GM19351 (cell line): ENCODE measurements around the gene PPP4C.
"Not testable (repeated sequence)": the region's sequence is repeated elsewhere in the genome, so short reads cannot be mapped to it uniquely, and the experiment has no call there.

Experiments used
- ATAC-seq: cut with Tn5 transposase; IDR thresholded peaks from one replicate; pipeline ENCODE4 v1.9.1; 2021; ENCODE audit warnings: mild to moderate bottlenecking, moderate library complexity; ENCODE audit not compliant: unreplicated experiment

Gene PPP4C

DNA sequence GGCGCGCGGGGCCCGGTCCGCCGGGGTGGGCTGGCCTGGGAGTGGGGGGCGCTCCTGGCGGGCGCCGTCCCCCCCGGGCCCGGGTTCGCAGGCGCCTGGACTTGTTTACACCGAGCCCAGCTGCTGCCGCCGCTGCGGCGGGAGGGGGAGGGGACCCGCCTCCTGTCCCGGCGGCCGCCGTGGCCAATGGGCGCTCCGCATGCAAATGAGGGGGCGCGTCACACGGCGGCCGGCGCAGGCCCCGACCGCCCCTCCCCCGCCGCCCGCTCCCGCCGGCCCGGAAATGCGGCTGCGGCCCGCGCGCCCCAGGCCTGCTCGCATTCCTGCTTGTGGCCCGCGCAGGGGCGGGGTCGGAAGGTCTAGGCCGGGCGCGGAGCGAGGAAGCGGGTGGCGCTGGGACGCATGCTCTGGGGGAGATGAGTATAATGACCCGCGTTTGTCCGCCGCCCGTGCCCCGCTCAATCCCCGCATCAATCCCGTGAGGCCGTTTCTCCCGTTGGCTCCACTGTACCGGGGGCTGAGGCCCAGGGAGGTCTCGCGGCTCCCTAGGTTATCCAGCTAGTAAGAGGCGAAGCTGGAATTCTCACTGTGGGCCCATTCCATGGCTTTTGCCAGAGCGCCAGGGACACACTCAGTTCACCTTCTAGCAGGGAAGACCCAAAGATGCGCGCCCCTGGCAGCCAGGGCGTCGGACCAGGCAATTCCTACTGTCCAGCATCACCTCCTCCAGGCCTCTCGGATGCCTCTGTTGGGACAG, 20.5 kb downstream of the PPP4C start, which contains the start of gene YPEL3:
Gene YPEL3, minus strand, starts transcription at position 109 of the 757 bp plus-strand sequence. CDS start 731 bp downstream, outside the sequence.
- no peak for ATAC-seq

DNA sequence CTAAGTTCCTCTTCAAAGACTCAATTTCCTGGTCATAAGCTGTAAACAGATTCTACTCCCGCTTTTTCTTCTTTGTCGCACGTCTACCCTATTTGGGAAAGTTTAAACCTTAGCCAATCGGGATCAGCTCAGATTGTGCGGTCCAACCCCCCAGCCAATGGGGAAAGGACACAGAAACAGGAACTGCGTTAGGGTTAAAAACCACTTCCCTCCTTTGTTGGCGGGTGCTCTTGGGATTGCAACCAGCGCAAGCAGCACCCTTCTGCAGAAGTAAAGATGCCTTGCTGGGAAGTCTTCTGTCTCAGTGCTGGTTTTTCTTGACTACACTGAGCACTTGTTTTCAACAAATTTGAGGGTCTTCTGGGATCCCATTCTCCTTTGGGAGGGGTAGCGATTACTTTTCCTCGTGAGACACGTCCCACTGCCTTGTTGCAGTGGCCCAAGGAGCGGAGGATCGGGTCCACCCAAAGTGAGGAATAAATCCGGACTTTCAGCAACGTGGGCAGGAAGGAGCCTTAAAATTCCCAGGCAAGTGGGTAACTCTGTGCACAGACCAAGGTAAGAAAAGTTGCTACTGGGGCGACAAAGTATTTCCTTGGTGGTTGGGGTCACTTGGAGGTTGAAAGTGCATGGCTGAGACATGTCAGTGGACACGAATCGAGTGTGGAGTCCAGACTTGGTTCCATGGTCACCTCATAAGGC, 21.2 kb downstream of the PPP4C start:
- ATAC-seq: no peak

DNA sequence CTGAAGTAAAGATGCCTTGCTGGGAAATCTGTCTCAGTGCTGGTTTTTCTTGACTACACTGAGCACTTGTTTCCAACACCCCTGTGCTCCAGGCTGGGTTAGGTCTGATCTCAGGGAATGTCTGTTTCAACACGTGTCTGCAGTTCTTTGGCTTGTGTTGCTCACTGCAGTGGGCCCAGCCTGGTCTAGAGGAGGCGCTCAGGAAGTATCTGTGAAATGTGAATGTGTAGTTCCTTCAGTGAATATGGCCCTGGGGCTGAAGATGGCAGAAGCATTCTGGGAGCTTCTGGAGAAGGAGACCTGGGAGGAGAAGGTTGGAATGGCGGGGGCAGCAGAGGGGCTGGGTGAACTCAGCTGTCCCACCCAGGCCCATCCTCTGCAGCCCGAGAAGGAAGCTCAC, 28.3 kb downstream of the PPP4C start:
- no peak for ATAC-seq

DNA sequence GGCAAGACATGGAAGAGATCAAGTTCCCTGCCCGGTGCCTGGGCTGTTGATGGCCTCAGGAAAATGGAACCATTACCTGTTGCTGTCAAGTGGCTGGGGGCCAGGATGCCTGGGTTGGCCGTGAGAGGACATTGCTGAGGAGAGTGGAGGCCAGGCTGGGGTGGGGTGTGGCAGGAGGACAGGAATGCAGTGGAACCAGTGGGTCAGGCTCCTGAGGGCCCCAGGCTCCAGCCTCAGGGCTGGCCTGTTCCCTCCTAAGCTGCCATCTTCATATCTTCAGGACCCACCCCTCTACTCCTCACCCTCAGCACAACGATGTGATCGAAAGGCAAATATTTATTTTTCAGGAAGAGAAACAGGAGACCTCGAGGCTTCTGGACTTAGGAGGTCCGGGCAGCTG, 28.7 kb downstream of the PPP4C start:
- no peak for ATAC-seq

DNA sequence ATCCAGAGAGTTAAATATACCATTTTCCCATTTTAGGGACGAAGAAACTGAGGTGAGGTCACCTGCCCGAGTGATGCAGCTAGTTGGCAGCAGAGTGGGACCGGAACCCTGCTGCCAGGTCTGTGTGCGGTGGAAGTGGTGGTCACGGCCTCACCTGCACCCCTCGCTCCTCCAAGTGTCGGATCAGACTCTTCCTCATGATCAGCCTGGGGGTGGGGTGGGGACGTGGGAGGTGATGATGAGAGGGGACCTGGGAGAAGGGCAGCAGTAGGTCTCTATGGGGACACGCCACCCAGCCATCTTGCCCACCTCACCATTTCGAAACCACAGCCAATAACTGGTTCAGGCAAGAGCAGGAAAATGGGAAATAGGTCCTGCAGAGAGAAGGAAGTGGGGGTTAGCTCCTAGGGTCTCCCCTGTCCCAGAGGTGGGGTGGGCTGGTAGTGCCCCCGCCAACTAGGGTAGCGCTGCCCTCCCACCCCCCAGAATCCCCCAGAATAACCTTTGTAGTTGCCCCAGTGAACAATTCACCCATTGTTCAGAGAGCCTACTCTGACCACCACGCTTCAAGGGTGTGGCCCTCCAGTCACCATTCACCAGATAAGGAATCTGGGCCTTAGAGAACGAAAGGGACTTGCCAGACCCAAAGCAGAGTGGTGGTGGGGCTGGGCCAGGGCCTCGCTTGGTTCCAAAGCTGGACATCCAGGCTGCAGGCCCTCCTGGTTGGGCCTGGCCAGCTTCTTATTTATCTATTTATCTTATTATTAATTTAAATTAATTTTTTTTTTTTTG, 32.5 kb downstream of the PPP4C start:
- no peak for ATAC-seq

DNA sequence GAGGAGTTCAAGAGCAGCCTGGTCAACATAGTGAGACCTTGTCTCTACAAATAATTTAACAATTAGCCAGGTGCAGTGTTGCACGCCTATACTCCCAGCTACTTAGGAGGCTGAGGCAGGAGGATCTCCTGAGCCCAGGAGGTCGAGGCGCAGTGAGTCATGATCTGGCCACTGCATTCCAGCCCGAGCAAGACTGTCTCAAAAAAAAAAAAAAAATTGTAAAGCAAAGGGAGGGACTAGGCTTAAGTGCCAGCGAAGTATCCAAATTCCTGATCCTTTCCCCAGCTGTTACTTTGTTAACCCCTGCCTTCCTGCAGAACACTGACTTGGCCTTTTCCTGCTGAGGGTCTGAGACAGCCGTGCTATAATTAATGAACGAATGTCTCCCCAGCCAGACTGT, 34.9 kb downstream of the PPP4C start:
- ATAC-seq: no peak

DNA sequence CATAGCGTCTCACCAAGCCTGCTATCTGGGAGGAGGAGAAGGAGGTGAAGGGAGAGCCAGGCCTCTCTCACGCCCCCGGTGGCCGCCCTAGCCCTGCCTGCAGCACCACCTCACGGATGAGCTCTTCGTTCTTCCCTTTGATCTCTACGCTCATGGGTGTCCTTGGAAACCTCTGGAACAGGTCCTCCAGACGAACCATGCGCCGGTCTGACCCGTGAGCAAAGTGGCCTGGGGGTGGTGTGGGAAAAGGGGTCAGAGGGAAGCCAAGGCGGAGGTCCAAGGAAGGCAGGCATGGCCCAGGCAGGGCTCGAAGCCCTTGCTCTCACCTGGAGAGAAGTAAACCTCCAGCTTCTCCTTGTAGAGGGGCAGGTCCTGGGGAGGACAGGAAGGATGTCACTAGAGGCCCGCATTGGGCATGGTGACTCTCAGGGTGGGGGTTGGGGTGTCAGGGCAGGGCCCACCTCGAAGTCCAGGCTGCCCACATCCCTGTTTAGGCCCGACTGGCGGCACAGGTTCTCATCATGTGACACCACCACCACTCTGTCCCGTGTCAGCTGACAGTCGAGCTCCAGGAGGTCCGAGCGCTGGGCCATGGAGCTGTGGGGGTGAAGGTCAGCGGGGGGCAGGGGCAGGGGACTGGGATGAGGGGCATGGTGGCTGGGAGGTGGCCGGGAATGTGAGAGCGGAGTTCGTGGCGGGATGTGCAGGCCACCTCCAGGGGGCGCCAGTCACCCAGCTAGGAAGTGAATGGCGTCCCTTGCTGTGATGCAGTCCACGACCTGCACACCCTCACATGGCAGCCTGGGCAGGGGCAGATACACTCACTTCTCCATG, 36.6 kb downstream of the PPP4C start:
- ATAC-seq: no peak

DNA sequence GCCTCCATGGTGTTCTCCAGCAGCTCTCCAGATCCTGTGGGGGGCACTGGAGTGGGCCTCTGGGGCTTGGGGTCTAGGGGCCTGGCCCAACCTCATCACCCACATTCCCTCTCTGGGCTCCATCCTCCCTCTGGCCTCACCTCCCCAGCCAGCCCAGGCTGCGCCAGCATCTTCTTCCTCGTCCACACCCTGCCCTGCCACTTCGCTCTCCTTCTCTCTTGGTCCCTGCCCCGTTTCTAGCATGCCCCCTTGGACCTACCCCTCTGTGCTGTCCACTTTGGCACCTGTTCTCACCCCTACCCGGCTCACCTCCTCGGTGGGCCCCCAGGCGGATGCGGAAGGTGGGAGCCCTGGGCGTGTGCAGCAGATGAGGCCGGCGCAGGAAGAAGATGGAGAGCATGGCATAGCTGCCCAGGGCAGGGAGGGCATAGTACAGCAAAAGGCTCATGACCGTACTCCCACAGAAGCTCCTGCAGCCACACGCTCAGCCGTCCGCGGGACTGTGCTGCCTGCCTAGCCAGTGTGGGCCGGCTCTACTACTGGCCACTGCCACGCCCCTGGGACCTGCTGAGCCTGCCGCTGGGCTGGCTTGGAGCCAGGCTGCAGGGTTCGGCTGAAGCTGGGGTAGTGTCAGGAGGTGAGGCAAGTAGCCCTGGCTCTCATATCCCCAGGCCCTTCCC, 37.4 kb downstream of the PPP4C start, which contains the start of gene GDPD3:
Gene GDPD3, minus strand, starts transcription at position 507 of the 680 bp plus-strand sequence. Its CDS starts 59 bp downstream, at position 448.
- ATAC-seq: no peak

DNA sequence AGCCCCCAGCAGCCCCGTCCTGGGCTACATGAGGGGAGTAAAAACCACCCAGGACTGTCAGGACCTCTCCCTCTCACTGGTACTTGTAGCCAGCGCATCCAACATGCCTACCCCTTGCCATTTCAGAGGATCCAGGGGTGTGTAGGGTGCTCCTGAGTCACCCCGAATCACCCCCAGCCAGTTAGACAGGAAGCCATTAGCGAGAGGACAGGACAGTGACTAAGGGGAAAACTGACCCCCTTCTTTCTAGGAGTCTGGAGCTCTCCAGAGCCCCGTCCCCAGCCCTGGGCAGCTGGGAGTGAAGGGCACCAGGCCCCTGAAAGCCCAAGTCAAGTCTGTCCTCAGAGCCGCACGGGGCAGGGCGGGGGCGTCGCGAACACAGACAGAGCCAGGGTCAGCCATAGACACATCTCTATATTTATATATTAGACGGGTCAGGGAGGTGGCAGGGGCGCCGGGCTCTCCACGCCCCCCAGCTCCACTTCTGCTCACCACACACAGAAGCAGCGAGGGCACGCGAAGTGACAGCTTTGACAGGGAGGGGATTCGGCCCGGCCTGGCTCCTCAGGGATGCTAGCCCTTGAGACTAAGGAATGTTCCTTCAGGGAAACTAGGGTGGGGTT, 38.0 kb downstream of the PPP4C start:
- no peak for ATAC-seq

DNA sequence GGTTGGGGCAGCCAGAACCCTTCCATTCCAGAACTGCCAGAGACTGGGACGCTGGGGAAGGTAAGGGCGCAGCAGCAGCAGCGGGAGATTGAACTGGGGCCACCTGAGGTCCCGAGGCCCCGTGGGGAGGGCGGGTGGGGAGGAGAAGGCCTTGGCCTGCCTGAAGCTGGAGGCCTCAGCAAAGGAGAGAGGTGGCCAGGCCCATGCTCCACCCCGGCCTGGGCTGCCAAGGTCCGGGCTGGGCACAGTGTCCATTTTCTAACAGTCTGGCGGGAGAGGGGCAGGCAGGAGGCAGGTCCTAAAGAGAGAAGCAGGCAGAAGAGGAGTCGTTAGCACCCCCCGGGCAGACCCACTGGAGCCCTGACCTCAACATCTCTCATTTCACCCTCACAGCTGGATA, 38.6 kb downstream of the PPP4C start:
- no peak for ATAC-seq

DNA sequence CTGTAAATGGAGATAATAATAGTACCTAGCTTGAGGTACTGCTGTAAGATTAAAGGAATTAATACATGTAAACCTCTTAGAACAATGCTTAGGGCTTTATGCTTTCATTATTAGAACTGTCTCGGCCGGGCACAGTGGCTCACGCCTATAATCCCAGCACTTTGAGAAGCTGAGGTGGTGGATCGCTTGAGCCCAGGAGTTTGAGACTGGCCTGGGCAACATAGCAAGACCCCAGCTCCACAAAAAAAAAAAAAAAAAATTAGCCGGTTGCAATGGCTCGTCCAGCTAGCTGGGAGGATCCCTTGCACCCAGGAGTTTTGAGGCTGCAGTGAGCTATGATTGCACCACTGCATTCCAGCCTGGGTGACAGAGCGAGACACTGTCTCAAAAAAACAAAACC, 39.0 kb downstream of the PPP4C start:
- not testable (repeated sequence) for ATAC-seq

DNA sequence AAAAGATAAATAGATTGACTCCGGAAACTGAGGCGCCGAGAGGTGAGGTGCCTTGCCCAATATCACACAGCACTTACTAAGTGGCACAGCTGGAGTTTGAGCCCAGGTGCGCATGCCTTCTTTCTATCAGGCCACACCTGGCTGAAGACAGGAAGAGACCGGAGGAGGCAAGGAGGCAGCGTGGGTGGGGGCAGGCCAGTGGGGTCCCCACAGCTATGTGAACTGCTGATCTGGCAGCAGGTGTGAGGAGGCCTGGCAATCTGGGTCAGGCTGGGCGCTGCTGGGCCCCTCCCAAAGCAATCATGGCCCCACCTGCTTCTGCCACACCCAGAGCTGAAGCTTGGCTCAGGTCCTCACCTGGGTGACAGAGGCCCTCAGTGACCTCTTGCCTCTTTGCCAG, 39.4 kb downstream of the PPP4C start:
- ATAC-seq: no peak

DNA sequence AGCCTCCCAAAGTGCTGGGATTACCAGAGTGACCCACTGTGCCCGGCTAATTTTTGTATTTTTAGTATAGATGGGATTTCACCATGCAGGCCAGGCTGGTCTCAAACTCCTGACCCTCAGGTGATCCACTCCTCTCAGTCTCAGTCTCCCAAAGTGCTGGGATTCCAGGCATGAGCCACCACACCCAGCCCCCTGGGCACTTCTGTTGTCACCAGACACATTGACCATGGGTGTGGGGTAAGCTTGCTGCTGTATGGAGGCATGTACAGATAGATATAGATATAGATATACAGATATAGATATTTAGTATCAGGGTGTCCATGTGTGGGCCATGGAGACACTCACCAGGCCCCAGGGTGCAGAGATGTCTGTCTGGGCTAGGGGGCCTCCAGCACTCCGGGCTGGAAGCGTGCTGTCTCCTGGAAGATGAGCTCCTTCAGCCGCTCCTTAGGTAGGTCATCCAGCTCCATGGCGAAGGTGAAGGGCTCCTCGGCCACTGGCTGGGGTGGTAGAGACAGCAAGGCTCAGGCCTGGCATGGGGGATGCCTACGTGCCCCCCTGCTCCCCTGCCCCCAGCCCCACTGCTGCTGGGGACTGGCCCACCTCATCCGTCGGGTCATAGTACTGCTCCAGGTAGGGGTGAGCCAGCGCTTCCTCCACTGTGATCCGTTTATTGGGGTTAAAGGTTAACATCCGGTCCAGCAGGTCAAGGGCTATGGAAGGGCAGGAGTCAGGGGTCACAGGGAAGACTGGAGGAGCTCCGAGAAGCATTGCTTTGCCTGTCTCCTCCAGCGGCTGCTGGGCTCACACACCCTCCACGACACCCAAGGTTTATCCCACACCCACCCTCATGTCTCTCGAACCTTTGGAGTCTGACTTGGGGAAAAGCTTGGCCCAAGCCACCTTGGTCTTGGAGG, 40.8 kb downstream of the PPP4C start:
- ATAC-seq: no peak

DNA sequence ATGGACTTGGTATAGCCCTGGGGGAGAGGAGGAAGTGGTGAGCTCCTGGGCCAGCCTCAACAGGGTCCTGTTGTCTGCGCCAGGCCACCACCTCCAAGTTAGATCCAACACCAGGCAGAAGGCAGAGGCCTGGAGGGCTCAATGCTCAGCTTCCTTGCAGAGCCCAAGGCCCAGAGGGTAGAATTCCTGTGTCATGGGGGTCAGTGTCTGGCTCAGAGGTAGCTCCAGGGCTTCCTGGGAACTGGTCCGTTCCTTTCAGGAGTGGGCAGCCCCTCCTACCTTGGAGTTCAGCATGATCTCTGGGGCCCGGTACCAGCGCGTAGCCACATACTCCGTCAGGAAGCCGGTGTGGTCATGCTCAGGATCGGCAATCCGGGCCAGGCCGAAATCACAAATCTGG, 42.0 kb downstream of the PPP4C start:
- no peak for ATAC-seq

DNA sequence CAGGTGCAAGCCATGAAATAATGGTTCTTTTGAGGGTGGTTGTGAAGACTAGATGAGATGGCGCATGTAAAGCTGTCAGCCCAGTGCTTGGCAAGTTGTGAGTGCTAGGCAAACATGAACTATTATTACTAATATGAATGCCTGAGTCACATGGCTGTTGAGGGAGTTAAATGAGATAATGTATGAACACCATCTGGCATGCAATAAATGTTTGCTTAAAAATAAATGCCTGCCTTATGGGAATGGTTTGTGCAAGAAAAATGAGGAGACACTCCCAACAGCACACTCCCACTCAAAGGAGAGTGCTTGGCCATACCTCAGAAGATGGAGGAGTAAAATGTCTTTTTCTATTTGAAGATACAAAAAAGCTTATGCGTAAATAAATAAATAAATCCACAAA, 43.6 kb downstream of the PPP4C start:
- ATAC-seq: no peak

DNA sequence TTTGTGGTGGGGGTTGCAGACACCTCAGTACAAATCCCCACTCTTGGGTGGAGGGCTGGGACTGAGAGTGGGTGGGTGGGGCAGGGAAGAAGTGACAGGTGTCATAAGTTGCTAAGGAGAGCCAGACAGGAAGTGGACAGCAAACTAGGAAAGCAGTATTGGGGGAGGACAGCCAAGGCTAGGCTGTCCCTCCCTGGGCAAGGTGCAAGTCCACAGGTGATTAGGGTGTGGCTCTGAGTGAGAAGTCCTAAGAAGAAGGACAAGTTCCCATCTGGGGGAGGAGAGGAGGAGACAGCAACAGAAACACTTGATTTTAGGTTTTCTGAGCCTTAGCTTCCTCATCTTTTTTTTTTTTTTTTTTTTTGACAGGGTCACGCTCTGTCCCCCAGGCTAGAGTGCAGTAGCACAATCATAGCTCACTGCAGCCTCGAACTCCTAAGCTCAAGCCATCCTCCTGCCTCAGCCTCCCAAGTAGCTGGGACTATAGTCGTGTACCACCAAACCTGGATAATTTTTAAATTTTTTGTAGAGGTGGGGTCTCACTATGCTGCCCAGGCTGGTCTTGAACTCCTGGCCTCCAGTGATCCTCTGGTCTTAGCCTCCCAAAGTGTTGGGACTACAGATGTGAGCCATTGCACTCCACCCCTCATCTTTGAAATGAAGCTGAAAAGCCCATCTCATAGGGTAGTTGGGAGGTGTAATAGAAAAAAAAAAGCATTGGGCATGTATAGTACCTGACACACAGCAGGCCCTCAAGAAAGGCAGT, 44.7 kb downstream of the PPP4C start:
- ATAC-seq: no peak

DNA sequence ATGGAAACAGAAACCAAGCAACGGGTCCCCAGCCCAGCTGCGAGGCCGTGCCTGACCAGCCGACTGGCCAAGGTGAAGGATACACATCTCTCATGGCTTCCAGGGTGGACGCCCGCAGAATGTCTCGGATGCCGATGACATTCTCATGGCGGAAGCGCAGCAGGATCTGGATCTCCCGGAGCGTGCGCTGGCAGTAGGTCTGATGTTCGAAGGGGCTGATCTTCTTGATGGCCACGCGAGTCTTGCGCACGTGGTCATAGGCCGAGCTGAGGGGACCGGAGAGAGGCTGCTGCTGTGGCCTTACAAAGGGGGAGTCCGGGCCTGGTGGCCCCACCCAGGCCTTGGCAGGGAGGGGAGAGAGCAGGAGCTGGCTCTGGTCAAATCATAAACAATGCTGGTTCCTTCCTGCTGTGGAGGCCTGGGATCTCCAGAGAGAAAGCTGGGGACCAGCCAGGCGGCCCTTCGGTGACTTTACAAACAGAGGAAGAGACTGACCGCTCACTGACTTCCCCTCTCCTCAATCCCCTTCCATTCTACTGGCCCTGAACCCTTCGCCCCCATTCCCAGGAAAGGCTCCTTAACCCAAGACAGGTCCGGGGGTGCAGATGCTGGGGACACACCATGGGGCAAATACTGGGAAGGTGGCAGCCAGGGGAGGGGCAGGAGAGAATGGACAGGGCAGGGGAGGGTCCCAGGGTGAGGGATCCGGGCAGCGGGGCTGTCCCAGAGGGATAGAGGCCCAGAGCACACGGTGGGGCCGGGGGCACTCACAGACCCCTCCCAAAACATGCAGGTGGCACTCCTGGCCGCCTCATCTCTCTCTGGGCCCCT, 46.2 kb downstream of the PPP4C start:
- no peak for ATAC-seq
